GM21737 (cell line): ENCODE measurements around the gene ZWINT.

Experiments
- ATAC-seq: cut with Tn5 transposase; IDR thresholded peaks from one replicate; pipeline ENCODE4 v1.9.1; 2021; ENCODE audit warnings: mild to moderate bottlenecking, moderate library complexity; ENCODE audit not compliant: unreplicated experiment

ZWINT gene, protein sequence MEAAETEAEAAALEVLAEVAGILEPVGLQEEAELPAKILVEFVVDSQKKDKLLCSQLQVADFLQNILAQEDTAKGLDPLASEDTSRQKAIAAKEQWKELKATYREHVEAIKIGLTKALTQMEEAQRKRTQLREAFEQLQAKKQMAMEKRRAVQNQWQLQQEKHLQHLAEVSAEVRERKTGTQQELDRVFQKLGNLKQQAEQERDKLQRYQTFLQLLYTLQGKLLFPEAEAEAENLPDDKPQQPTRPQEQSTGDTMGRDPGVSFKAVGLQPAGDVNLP

DNA sequence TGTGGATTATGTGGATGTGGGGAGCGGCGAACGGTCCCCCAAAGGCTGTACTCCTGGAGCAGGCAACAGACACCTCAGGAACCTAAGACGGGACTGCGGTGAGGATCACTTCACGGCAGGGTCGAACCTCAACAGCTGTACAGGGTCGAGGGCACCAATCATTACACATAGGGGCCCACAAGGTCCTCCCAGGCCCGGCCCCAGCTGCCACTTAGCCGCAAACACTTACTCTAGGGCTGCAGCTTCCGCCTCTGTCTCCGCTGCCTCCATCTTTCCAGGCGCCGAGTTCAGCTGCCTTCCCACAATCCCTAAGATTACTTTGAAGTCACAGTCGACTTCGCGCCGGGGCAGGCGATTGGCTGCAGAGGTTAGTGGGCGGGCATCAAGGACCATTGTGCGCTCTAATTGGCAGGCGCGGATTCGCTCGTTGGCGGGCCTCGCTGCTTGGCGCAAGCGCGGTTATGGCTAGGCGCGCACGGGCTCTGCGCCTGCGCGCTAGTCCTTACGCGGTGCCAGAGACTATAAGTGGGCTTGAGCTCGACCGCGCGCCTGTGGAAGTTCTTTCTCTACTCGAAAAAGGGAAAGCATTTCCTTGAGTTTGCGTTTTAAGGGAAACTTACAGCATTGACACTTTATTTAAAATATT lies at the start of gene ZWINT:
TSS of gene ZWINT (minus strand) at position 293 of the 646 bp plus-strand sequence. CDS start at position 270, 23 bp downstream.
- peak; percentile 99 for ATAC-seq

DNA sequence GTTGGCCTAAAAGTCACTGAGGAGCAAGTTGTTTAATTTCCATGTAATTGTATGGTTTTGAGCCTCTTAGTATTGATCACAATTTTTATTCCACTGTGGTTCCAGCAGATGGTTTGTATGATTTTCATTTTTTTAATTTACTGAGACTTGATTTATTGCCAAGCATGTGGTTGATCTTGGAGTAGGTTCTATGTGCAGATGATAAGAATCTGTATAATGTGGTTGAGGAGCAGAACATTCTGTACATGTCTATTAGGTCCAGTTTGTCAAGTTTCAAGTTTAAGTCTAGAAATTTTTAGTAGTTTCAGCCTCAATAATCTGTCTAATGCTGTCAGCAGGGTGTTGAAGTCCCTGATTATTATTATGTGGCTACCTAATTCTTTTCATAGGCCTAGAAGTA lies 22.7 kb upstream of the ZWINT start:
- no peak for ATAC-seq

DNA sequence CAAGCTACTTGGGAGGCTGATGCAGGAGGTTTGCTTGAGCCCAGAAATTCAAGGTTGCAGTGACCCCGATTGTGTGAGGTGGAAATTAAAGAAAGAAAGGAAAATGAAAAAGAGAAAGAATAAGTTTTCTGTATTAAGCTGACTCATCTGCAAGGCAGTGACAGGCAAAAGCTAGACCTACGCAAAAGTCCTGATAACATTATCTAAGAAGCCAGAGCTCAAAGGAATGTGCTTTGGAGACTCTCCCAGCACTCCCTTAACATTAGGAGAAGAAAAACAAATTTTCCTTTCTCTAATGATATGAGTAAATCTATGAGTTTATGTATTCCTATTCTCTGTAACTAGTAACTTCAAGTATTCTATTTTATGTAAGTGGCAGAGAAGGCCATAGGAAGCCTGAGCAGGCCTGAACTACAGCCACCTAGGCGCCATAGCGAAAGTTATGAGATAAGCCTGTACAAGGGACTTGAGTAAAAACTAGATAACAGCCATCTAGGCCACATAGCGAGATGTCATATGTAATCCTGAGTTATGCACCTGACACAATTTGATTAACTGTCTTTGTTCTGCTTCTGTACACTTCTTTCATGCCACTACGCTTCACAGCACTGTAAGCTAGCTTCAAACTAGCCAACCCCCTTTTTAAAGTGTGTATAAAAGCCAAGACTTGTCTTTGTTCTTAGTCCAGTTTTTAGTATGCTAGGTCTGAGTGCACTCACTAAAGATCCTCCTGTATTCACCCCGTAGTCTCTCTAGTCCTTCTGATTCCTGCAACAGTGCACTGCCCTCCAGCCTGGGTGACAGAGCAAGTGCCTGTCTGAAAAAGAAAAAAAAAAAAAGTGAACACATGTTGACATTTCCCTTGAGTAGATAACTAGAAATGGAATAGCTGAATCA lies 9.4 kb upstream of the ZWINT start:
- no peak for ATAC-seq

DNA sequence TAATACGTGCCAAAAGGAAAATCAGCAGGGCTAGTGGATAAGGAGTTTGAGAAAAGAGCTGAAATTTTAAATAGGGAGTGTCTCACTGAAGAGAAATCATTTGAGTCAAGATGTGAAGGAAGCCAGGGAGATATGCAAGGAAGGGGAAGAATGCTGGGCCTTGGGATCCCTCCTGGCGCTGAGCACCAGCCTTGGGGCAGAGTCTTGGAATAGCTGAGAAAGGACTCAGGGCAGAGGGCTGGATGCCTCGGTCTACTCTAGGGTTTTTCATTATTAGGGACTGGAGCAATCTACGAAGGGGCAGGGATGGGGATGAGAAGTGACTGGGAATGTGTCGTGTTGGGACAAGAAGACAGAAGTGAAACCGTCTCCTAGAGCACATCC lies 484 bp downstream of the ZWINT start:
- ATAC-seq, result no peak

DNA sequence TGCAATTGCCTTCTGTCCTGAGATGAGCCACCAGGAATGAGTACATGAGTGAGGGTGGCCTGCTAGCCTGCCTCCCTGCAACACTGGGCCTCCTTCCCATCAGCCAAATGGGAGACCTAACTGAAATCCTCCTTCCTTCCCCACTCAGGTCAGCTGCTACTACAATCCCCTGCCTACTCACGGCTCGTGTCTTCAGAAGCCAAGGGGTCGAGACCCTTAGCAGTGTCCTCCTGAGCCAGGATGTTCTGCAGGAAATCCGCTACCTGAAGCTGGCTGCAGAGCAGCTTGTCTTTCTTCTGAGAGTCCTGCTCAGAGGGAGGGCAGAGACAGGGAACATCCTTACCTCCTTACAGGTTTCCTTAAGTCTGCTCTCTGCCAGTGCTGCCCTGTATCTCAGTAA lies 1.2 kb downstream of the ZWINT start:
- ATAC-seq, result no peak

DNA sequence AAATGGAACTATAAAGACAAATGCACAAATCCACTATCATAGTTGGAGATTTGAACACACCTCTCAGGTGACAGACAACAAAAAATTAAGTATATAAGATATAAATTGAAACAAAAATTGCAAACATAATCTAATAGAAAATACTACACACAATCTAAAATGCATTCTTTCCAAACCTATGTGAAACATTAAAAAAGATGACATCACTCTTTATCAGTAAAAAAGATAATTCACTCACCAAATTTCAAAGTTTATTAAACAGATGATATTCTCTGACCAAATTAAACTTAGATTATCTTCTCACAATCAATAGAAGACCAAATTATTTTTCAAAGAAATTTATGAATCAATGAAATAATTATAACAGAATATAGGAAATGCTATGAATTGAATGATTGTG lies 4.0 kb downstream of the ZWINT start:
- ATAC-seq, result no peak

DNA sequence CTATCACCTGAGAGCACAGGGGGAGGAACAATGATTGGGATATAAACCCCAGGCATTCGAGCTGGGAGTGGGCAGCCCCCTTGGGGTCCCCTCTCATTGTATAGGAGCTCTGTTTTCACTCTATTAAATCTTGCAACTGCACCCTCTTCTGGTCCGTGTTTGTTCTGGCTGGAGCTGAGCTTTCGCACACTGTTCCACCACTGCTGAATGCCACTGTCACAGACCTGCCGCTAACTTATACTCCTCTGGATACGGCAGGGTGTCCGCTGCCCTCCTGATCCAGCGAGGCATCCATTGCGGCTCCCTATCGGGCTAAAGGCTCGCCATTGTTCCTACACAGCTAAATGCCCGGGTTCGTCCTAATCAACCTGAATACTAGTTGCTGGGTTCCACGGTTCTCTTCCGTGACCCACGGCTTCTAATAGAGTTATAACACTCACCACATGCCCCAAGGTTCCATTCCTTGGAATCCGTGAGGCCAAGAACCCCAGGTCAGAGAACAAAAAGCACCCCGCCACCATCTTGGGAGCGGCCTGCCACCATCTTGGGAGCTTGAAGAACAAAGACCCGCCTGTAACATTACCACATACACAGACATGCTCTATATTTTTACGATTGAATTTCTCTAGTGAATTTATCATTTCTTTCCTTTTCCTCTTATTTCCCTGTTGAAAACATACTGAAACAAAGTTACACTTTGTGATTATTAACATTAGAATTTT lies 9.0 kb downstream of the ZWINT start:
- no peak for ATAC-seq

DNA sequence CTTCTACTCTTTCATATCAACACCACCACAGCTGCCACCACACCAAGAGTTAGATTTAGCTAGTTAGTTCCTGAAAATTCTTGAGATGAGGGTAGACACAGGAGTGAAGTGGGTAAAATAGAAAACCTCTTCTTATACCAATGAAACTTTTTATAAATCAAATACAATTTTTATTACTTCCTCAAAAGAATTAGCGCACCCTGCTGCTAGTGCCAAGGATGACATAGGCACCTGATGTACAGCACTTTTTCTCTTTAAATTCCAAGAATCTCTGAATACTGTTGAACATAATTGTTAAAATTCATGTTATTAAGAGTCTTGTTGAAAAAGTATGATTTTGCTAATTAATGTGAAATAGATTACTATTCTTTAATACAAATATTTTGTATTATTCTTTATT lies 11.4 kb downstream of the ZWINT start:
- no peak for ATAC-seq

DNA sequence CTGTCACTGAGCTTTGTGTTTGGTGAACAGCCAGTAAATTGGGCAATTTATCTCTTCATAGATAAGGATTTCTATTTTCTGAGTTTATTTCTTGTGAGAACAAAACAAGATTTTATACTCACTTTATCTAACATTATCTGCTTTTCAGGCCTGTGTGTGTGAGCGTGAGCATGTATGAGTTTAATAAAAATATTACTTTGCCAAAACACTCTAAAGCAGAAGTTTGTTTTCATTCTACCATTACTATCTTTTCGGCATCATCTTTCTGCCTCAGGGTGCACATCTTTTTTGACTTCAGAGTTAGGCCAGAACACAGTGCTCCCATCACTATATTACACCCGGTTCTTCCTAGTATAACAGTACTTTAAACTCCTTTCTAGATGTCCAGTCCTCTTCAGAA lies 13.0 kb downstream of the ZWINT start:
- no peak for ATAC-seq

DNA sequence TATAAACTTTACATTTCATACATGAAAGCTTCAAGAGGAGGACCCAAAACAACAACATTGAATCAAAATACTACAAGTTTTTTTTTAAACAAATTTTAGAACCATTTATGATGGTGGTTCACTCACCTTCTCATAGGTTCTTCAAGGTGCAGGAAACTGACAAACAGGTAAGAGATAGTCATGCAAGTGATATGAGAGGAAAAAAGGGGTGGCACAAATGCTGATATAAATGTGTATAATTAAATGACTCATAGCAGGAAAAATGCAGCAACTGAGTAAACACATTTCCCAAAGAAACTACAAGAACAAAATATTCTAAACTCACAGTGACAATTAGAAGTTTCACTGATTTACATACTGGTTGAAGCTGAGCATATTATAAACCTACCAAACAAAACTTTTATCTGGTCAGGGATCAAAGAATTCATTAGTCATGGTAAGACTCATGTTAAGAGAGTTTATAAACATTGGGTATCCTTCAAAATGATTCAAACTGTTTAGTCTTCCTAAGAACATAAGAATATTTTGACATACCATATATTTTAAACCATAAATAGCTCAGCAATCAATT lies 14.1 kb downstream of the ZWINT start:
- no peak for ATAC-seq

DNA sequence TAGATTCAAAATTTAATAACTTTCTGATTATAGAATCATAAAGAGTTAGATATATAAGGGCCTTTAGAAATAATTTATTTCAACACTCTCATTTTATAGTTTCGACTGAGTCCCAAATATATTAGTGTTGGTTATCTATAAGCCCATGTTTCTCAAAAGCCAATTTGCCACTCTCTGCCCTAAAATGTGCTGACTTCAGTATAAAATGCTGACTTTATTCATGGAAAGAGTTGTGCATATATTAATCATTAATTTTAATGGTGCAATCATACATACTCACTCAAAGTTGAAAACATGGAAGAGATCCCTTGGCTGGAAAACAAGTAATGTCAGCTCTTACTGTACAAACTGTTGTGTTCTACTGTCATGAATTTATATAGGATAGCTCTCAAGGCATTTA lies 19.4 kb downstream of the ZWINT start:
- ATAC-seq, result no peak

DNA sequence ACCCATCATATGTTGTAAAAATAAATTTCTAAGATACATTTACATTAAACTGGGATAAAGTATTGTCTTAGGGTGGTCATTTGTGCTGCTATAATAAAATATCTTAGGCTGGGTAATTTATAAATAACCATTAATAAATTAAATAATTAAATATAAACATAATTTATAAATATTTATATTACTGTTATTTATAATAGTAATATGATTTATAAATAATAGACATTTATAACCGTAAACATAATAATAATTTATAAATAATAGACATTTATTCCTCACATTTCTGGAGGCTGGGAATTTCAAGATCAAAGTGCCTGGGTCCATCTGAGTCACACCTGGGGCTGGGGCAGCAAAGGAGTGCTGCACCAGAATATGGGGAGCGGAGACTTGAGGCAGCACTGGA lies 31.1 kb downstream of the ZWINT start:
- ATAC-seq, result no peak

DNA sequence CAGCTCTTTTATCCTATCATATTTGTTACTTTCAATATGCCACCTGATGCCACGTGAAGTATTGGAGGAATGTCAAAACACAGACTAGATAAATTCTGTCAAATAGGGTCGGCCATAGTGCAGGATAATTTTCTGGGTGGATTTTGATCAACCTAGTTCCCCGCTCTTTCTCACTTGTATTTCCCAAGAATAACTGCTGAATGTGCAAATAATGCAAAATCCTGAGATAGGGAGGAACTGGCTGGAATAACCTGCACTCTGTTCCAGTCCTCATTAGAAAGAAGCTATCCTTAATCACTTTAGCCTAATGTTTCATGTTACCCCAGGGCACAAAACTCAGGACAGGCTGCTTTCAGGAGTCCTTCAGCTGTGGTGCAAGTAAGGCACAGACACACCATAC lies 33.9 kb downstream of the ZWINT start:
- no peak for ATAC-seq

DNA sequence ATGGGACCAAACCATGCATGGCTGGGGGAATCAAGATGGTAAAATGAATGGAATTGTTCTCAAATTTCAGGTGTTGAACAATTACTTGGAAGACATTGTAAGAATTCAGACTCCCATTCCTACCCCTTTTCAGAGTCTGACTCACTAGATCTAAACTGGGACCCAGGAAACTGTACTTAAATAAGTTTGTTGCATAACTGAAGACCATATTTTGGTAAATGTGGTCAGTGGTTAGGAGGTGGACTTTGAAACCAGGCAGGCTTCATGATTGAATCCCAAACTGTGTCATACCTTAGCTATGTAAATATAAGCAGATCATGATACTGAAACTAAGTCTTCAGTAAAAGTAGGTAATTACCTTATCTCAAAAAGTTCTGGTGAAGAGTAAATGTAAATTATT lies 41.7 kb downstream of the ZWINT start:
- peak; percentile 90 for ATAC-seq

DNA sequence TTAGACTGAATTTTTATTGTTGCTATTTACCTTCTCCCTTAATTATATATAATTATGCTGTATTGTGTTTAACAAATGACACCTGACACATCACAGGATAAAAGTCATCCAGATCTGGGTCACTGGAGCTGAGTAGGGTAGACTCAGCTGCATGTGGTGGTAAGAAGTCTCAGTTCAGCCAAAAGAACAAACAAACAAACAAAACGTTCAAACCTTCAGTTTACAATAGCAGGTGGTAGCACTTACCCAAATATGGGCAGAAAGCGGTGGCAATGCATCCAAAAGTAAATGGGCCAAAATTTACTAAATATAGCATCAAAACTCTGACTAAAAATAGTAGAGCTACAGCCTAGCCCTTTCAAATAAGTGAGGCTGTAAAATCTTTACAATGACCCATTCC lies 42.2 kb downstream of the ZWINT start:
- peak; percentile 10 for ATAC-seq

DNA sequence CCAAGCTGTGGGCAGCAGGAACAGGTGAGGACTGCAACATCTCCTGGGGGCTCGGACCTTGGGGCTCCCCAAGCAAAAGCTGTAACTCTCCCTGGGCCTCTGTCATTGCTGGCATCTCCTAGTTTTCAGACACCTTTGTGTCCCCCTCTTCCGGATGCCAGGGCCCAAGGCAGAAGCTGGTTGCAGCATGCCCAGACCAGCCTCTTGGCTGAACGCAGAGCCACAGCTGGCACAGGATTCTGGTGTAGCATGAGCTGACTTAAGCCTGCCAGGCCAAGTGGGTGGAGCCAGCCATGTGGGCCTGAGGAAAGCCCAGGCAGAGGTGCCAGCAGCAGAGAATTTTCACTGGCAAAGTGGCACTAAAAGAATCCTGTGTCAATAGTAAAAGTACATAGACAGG lies 43.5 kb downstream of the ZWINT start:
- ATAC-seq, result no peak

DNA sequence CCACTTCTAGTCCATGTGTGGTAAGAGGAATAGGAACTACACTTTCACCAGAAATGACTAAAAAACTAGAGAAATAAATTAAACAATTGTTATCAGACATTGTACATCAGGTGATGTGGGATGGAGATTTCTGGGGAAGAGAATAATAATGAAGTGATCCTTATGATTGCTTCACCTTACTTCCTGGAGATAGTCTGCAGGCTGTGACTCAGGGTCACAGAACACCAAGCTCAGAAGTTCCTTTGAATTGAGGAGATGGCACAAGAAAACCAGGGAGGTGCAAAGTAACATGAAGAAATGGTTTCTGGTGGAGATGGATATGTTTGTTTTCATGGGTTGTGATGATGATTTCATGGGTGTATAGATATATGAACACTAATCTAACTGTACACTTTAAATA lies 44.5 kb downstream of the ZWINT start:
- no peak for ATAC-seq
